ENCODE results near the gene ZNF697. TPM values are rescaled to one million over a fixed set of nuclear protein-coding genes. Genes with fewer than 3 reads are reported as not detected.

The ZNF697 gene
- total RNA-seq, 4 donors from 2014 or later, result 0.34 to 3.3 (median 1.4) TPM

- WGBS, 2 donors, result 91 to 93% methylated on average over 3 of the region's 3 CpGs
- intact Hi-C loops (cut with DNase I), result no loop called here
- DNase-seq, result no peak
- TF ChIP-seq CTCF (IDR thresholded peaks at IDR 0.05) (no peak), POLR2A (IDR thresholded peaks at IDR 0.05) (no peak)
- H3K27me3 ChIP-seq, result peaks cover 0 to 5% (median 0%) of the 10 kb centered on the region in 4 donors
- peaks cover 0 to 37% (median 7%) of the 10 kb centered on the region in 3 donors for H3K36me3 ChIP-seq
- peaks cover 0 to 31% (median 7%) of the 10 kb centered on the region in 3 donors for H3K4me1 ChIP-seq
- no peaks in the 10 kb centered on the region for H3K9me3 ChIP-seq
- H3K27ac ChIP-seq, result no peak overlapping the region
- H3K4me3 ChIP-seq, result no peak overlapping the region
Measured at GRCh38 chr1:119626011-119626545, 22.0 kb downstream of the ZNF697 start.

- Histone ChIP-seq H3K9me3 (no peaks in the 10 kb centered on the region), H3K4me3 (no peak overlapping the region), H3K4me1 (peaks cover 0 to 23% (median 5%) of the 10 kb centered on the region in 3 donors), H3K27me3 (no peaks in the 10 kb centered on the region), H3K36me3 (peaks cover 0 to 37% (median 7%) of the 10 kb centered on the region in 3 donors), H3K27ac (no peak overlapping the region)
- no peak for DNase-seq
- intact Hi-C loops (cut with DNase I), result no loop called here
- WGBS, 2 donors, result 89 to 95% methylated on average over 12 to 13 of the region's 30 CpGs
- no peak for TF ChIP-seq POLR2A (IDR thresholded peaks at IDR 0.05)
- no peak for TF ChIP-seq CTCF (IDR thresholded peaks at IDR 0.05)
Measured at GRCh38 chr1:119623678-119624077, 24.4 kb downstream of the ZNF697 start.

GRCh38 chr1:119623193-119623515 lies 24.9 kb downstream of the ZNF697 start:
- H3K4me1 ChIP-seq, result peaks cover 0 to 24% (median 9%) of the 10 kb centered on the region in 3 donors

GRCh38 chr1:119622311-119623192 lies 25.5 kb downstream of the ZNF697 start:
- intact Hi-C loops (cut with DNase I), result no loop called here
- Histone ChIP-seq H3K36me3 (peaks cover 0 to 37% (median 7%) of the 10 kb centered on the region in 3 donors), H3K27me3 (no peaks in the 10 kb centered on the region), H3K4me3 (no peak overlapping the region), H3K27ac (no peak overlapping the region), H3K4me1 (peaks cover 0 to 24% (median 10%) of the 10 kb centered on the region in 3 donors), H3K9me3 (no peaks in the 10 kb centered on the region)
- 88% methylated on average over 20 to 31 of the region's 67 CpGs for WGBS, 2 donors
- no peak for DNase-seq
- no peak for TF ChIP-seq CTCF (IDR thresholded peaks at IDR 0.05)
- no peak for TF ChIP-seq POLR2A (IDR thresholded peaks at IDR 0.05)

More at GRCh38 chr1:119623193-119623515, 24.9 kb downstream of the ZNF697 start:
- Histone ChIP-seq H3K27ac (no peak overlapping the region), H3K36me3 (peaks cover 0 to 37% (median 7%) of the 10 kb centered on the region in 3 donors), H3K9me3 (no peaks in the 10 kb centered on the region), H3K27me3 (no peaks in the 10 kb centered on the region), H3K4me3 (no peak overlapping the region)
- no peak for DNase-seq
- intact Hi-C loops (cut with DNase I), result no loop called here
- TF ChIP-seq CTCF (IDR thresholded peaks at IDR 0.05) (no peak), POLR2A (IDR thresholded peaks at IDR 0.05) (no peak)
- 100% methylated on average over 16 of the region's 45 CpGs; no CpG with 5 or more reads in 1 of the 2 donors for WGBS, 2 donors

- no peak overlapping the region for H3K4me3 ChIP-seq
- H3K9me3 ChIP-seq, result no peaks in the 10 kb centered on the region
- WGBS, 2 donors, result 40 to 72% methylated on average over 2 to 4 of the region's 4 CpGs
- peaks cover 0 to 18% (median 5%) of the 10 kb centered on the region in 3 donors for H3K4me1 ChIP-seq
- H3K36me3 ChIP-seq, result peaks cover 0 to 37% (median 7%) of the 10 kb centered on the region in 3 donors
- TF ChIP-seq POLR2A (IDR thresholded peaks at IDR 0.05), result no peak
- TF ChIP-seq CTCF (IDR thresholded peaks at IDR 0.05), result no peak
- no peaks in the 10 kb centered on the region for H3K27me3 ChIP-seq
- no peak overlapping the region for H3K27ac ChIP-seq
- no peak for DNase-seq
- intact Hi-C loops (cut with DNase I), result no loop called here
Measured at GRCh38 chr1:119621705-119622104, 26.4 kb downstream of the ZNF697 start.

Measured in esophagus squamous epithelium (tissue), 5 donors.